Globus pallidus (tissue), 1 donor: ENCODE results near the gene KIRREL1.
"Not testable (repeated sequence)": the region's sequence is repeated elsewhere in the genome, so short reads cannot be mapped to it uniquely, and the experiment has no call there.

Source experiments
- DNase-seq: peaks from one replicate; pipeline ENCODE4 v3.0.0-alpha.2; 2015; ENCODE audit warnings: low spot score

The KIRREL1 gene

GRCh38 chr1:158105352-158106095 is 112.1 kb downstream of the KIRREL1 start:
- DNase-seq = no peak

GRCh38 chr1:158107916-158108315 is 114.5 kb downstream of the KIRREL1 start:
- DNase-seq = no peak

GRCh38 chr1:158112994-158113758 is 119.7 kb downstream of the KIRREL1 start:
- peak; percentile 20 for DNase-seq

GRCh38 chr1:158113759-158114127 is 120.3 kb downstream of the KIRREL1 start:
- no peak for DNase-seq

GRCh38 chr1:158115126-158115525 is 121.7 kb downstream of the KIRREL1 start:
- no peak for DNase-seq

- no peak for DNase-seq
Measured at GRCh38 chr1:158116311-158117167, 123.1 kb downstream of the KIRREL1 start.

GRCh38 chr1:158117854-158118704 is 124.6 kb downstream of the KIRREL1 start:
- DNase-seq = peak; percentile 20

GRCh38 chr1:158118713-158119402 is 125.4 kb downstream of the KIRREL1 start:
- no peak for DNase-seq

GRCh38 chr1:158119976-158120653 is 126.7 kb downstream of the KIRREL1 start:
- no peak for DNase-seq

- no peak for DNase-seq
Measured at GRCh38 chr1:158121604-158122254, 128.3 kb downstream of the KIRREL1 start.

- DNase-seq = no peak
Measured at GRCh38 chr1:158122833-158123388, 129.5 kb downstream of the KIRREL1 start.

GRCh38 chr1:158124034-158124433 is 130.6 kb downstream of the KIRREL1 start:
- DNase-seq = no peak

- peak; percentile 82 for DNase-seq
Measured at GRCh38 chr1:158124999-158125398, 131.6 kb downstream of the KIRREL1 start.

GRCh38 chr1:158126425-158126824 is 133.0 kb downstream of the KIRREL1 start:
- DNase-seq = no peak

GRCh38 chr1:158128531-158128930 is 135.1 kb downstream of the KIRREL1 start:
- not testable (repeated sequence) for DNase-seq

- no peak for DNase-seq
Measured at GRCh38 chr1:158131217-158131616, 137.8 kb downstream of the KIRREL1 start.

- DNase-seq = no peak
Measured at GRCh38 chr1:158140764-158141192, 147.3 kb downstream of the KIRREL1 start.

GRCh38 chr1:158145173-158145719 is 151.8 kb downstream of the KIRREL1 start:
- peak; percentile 39 for DNase-seq

- DNase-seq = no peak
Measured at GRCh38 chr1:158146165-158146564, 152.7 kb downstream of the KIRREL1 start.
